ENCODE measurements around the gene BSN. TPM values are rescaled to one million over a fixed set of nuclear protein-coding genes. Genes with fewer than 3 reads are reported as not detected.

BSN gene
- total and polyA plus RNA-seq, 4 donors, result 0.08 to 0.75 (median 0.42) TPM; not detected in 1

GRCh38 chr3:49554633-49555265, 472 bp downstream of the BSN start:
- Histone ChIP-seq H3K4me3 (ENCODE audit: low read length in 2 of 2) (peak overlapping the region; percentile 9 to 60), H3K4me1 (ENCODE audit: control insufficient read depth in 1 of 2, insufficient read depth in 2 of 2, low read length in 2 of 2) (peaks cover 0 to 3% of the 10 kb centered on the region in 2 donors), H3K27me3 (ENCODE audit: control insufficient read depth in 1 of 2, insufficient read depth in 2 of 2, low read length in 1 of 2) (no peaks in the 10 kb centered on the region), H3K27ac (ENCODE audit: low read depth in 1 of 2, low read length in 2 of 2) (no peak overlapping the region), H3K36me3 (ENCODE audit: control insufficient read depth in 1 of 2, insufficient read depth in 2 of 2, low read length in 1 of 2) (no peaks in the 10 kb centered on the region), H3K9me3 (ENCODE audit: control insufficient read depth, low read length) (no peaks in the 10 kb centered on the region)
- ATAC-seq (ENCODE audit: low FRiP score) (peak; percentile 82), DNase-seq (peak; percentile 59 to 89)
- intact Hi-C loops (cut with DNase I), result loop anchor here (5.0 kb wide), 1 partner anchor 118 kb away; the partner anchor contains the start of gene APEH (in 2 of the 2)
- 1 to 2% methylated on average over 34 to 66 of the region's 66 CpGs for WGBS, 2 donors

- 85% methylated on average over 3 of the region's 3 CpGs for WGBS, 2 donors
- no peak overlapping the region for H3K27ac ChIP-seq (ENCODE audit: low read depth in 1 of 2, low read length in 2 of 2)
- H3K27me3 ChIP-seq (ENCODE audit: control insufficient read depth in 1 of 2, insufficient read depth in 2 of 2, low read length in 1 of 2), result no peaks in the 10 kb centered on the region
- H3K36me3 ChIP-seq (ENCODE audit: control insufficient read depth in 1 of 2, insufficient read depth in 2 of 2, low read length in 1 of 2), result no peaks in the 10 kb centered on the region
- intact Hi-C loops (cut with DNase I), result loop anchor here in 1 of 2 donors (5.0 kb wide), 1 partner anchor 116 kb away; the partner anchor contains the start of gene APEH
- no peaks in the 10 kb centered on the region for H3K9me3 ChIP-seq (ENCODE audit: control insufficient read depth, low read length)
- ATAC-seq (ENCODE audit: low FRiP score) (no peak), DNase-seq (no peak)
- peaks cover 0 to 3% of the 10 kb centered on the region in 2 donors for H3K4me1 ChIP-seq (ENCODE audit: control insufficient read depth in 1 of 2, insufficient read depth in 2 of 2, low read length in 2 of 2)
- H3K4me3 ChIP-seq (ENCODE audit: low read length in 2 of 2), result no peak overlapping the region
These were observed 2.4 kb downstream of the BSN start for GRCh38 chr3:49556500-49557275.

GRCh38 chr3:49563040-49563578, 8.8 kb downstream of the BSN start:
- Histone ChIP-seq H3K9me3 (ENCODE audit: control insufficient read depth, low read length) (no peaks in the 10 kb centered on the region), H3K36me3 (ENCODE audit: control insufficient read depth in 1 of 2, insufficient read depth in 2 of 2, low read length in 1 of 2) (no peaks in the 10 kb centered on the region), H3K27me3 (ENCODE audit: control insufficient read depth in 1 of 2, insufficient read depth in 2 of 2, low read length in 1 of 2) (no peaks in the 10 kb centered on the region), H3K4me3 (ENCODE audit: low read length in 2 of 2) (no peak overlapping the region), H3K4me1 (ENCODE audit: control insufficient read depth in 1 of 2, insufficient read depth in 2 of 2, low read length in 2 of 2) (no peaks in the 10 kb centered on the region), H3K27ac (ENCODE audit: low read depth in 1 of 2, low read length in 2 of 2) (no peak overlapping the region)
- WGBS, 2 donors, result 60 to 62% methylated on average over 4 of the region's 4 CpGs
- ATAC-seq (ENCODE audit: low FRiP score) (no peak), DNase-seq (no peak)
- intact Hi-C loops (cut with DNase I), result no loop called here

- 90% methylated on average over 4 of the region's 4 CpGs for WGBS, 2 donors
- intact Hi-C loops (cut with DNase I), result no loop called here
- DNase-seq (no peak), ATAC-seq (ENCODE audit: low FRiP score) (no peak)
- no peaks in the 10 kb centered on the region for H3K4me1 ChIP-seq (ENCODE audit: control insufficient read depth in 1 of 2, insufficient read depth in 2 of 2, low read length in 2 of 2)
- H3K27me3 ChIP-seq (ENCODE audit: control insufficient read depth in 1 of 2, insufficient read depth in 2 of 2, low read length in 1 of 2), result no peaks in the 10 kb centered on the region
- no peak overlapping the region for H3K27ac ChIP-seq (ENCODE audit: low read depth in 1 of 2, low read length in 2 of 2)
- no peaks in the 10 kb centered on the region for H3K9me3 ChIP-seq (ENCODE audit: control insufficient read depth, low read length)
- H3K36me3 ChIP-seq (ENCODE audit: control insufficient read depth in 1 of 2, insufficient read depth in 2 of 2, low read length in 1 of 2), result no peaks in the 10 kb centered on the region
- H3K4me3 ChIP-seq (ENCODE audit: low read length in 2 of 2), result no peak overlapping the region
These were observed 9.5 kb downstream of the BSN start for GRCh38 chr3:49563766-49564165.

GRCh38 chr3:49566312-49566711, 12.0 kb downstream of the BSN start:
- no peak overlapping the region for H3K27ac ChIP-seq (ENCODE audit: low read depth in 1 of 2, low read length in 2 of 2)
- no peaks in the 10 kb centered on the region for H3K9me3 ChIP-seq (ENCODE audit: control insufficient read depth, low read length)
- intact Hi-C loops (cut with DNase I), result loop anchor here in 1 of 2 donors (5.0 kb wide), 1 partner anchor 101 kb away; no protein-coding TSS in a partner anchor
- ATAC-seq (ENCODE audit: low FRiP score) (no peak), DNase-seq (no peak)
- no peaks in the 10 kb centered on the region for H3K36me3 ChIP-seq (ENCODE audit: control insufficient read depth in 1 of 2, insufficient read depth in 2 of 2, low read length in 1 of 2)
- H3K27me3 ChIP-seq (ENCODE audit: control insufficient read depth in 1 of 2, insufficient read depth in 2 of 2, low read length in 1 of 2), result no peaks in the 10 kb centered on the region
- 76 to 81% methylated on average over 2 of the region's 2 CpGs for WGBS, 2 donors
- no peak overlapping the region for H3K4me3 ChIP-seq (ENCODE audit: low read length in 2 of 2)
- H3K4me1 ChIP-seq (ENCODE audit: control insufficient read depth in 1 of 2, insufficient read depth in 2 of 2, low read length in 2 of 2), result no peaks in the 10 kb centered on the region

- intact Hi-C loops (cut with DNase I), result loop anchor here in 1 of 2 donors (5.0 kb wide), 1 partner anchor 100 kb away; no protein-coding TSS in a partner anchor
- DNase-seq, result no peak
- no peak overlapping the region for H3K4me3 ChIP-seq (ENCODE audit: low read length in 2 of 2)
- 36 to 60% methylated on average over 2 of the region's 2 CpGs for WGBS, 2 donors
- H3K9me3 ChIP-seq (ENCODE audit: control insufficient read depth, low read length), result no peaks in the 10 kb centered on the region
- ATAC-seq (ENCODE audit: low FRiP score), result no peak
- no peaks in the 10 kb centered on the region for H3K27me3 ChIP-seq (ENCODE audit: control insufficient read depth in 1 of 2, insufficient read depth in 2 of 2, low read length in 1 of 2)
- H3K27ac ChIP-seq (ENCODE audit: low read depth in 1 of 2, low read length in 2 of 2), result no peak overlapping the region
- no peaks in the 10 kb centered on the region for H3K36me3 ChIP-seq (ENCODE audit: control insufficient read depth in 1 of 2, insufficient read depth in 2 of 2, low read length in 1 of 2)
- H3K4me1 ChIP-seq (ENCODE audit: control insufficient read depth in 1 of 2, insufficient read depth in 2 of 2, low read length in 2 of 2), result no peaks in the 10 kb centered on the region
These were observed 13.1 kb downstream of the BSN start for GRCh38 chr3:49567406-49567805.

GRCh38 chr3:49568965-49569364, 14.7 kb downstream of the BSN start:
- DNase-seq, result no peak
- Histone ChIP-seq H3K4me3 (ENCODE audit: low read length in 2 of 2) (no peak overlapping the region), H3K9me3 (ENCODE audit: control insufficient read depth, low read length) (no peaks in the 10 kb centered on the region), H3K27me3 (ENCODE audit: control insufficient read depth in 1 of 2, insufficient read depth in 2 of 2, low read length in 1 of 2) (no peaks in the 10 kb centered on the region), H3K4me1 (ENCODE audit: control insufficient read depth in 1 of 2, insufficient read depth in 2 of 2, low read length in 2 of 2) (no peaks in the 10 kb centered on the region), H3K27ac (ENCODE audit: low read depth in 1 of 2, low read length in 2 of 2) (no peak overlapping the region), H3K36me3 (ENCODE audit: control insufficient read depth in 1 of 2, insufficient read depth in 2 of 2, low read length in 1 of 2) (no peaks in the 10 kb centered on the region)
- ATAC-seq (ENCODE audit: low FRiP score), result no peak
- intact Hi-C loops (cut with DNase I), result loop anchor here in 1 of 2 donors (5.0 kb wide), 1 partner anchor 98 kb away; no protein-coding TSS in a partner anchor

GRCh38 chr3:49570028-49570654, 15.9 kb downstream of the BSN start:
- no peaks in the 10 kb centered on the region for H3K36me3 ChIP-seq (ENCODE audit: control insufficient read depth in 1 of 2, insufficient read depth in 2 of 2, low read length in 1 of 2)
- no peak for DNase-seq
- intact Hi-C loops (cut with DNase I), result no loop called here
- WGBS, 2 donors, result 55 to 62% methylated on average over 6 of the region's 6 CpGs
- no peak overlapping the region for H3K4me3 ChIP-seq (ENCODE audit: low read length in 2 of 2)
- no peak for ATAC-seq (ENCODE audit: low FRiP score)
- no peaks in the 10 kb centered on the region for H3K4me1 ChIP-seq (ENCODE audit: control insufficient read depth in 1 of 2, insufficient read depth in 2 of 2, low read length in 2 of 2)
- no peaks in the 10 kb centered on the region for H3K9me3 ChIP-seq (ENCODE audit: control insufficient read depth, low read length)
- H3K27me3 ChIP-seq (ENCODE audit: control insufficient read depth in 1 of 2, insufficient read depth in 2 of 2, low read length in 1 of 2), result no peaks in the 10 kb centered on the region
- no peak overlapping the region for H3K27ac ChIP-seq (ENCODE audit: low read depth in 1 of 2, low read length in 2 of 2)
